GM10266 (cell line): ENCODE measurements around the gene TSPAN33.

Source experiments
- DNase-seq: peaks from one replicate; pipeline ENCODE4 v3.0.0; 2012; ENCODE audit errors: extremely low spot score
- CTCF ChIP-seq: IDR thresholded peaks from 2 replicates; pipeline ENCODE4 v1.5.1; 2012; ENCODE audit warnings: mild to moderate bottlenecking, low read depth; ENCODE audit not compliant: control insufficient read depth, insufficient read depth; ENCODE audit errors: missing control alignments

TSPAN33 gene

GRCh38 chr7:129144095-129144833 is at the start of gene TSPAN33:
Gene TSPAN33, plus strand, starts transcription at chr7:129144707. Its CDS starts 274 bp downstream, at chr7:129144981.
- DNase-seq: peak; percentile 94
- TF ChIP-seq CTCF: no peak

GRCh38 chr7:129095258-129095657 is 49.2 kb upstream of the TSPAN33 start:
- DNase-seq: peak; percentile 27
- no peak for TF ChIP-seq CTCF

- DNase-seq: no peak
- TF ChIP-seq CTCF: no peak
These were observed 46.0 kb upstream of the TSPAN33 start for GRCh38 chr7:129098409-129099084.

- DNase-seq: no peak
- TF ChIP-seq CTCF: no peak
These were observed 43.7 kb upstream of the TSPAN33 start for GRCh38 chr7:129100827-129101166.

- no peak for DNase-seq
- TF ChIP-seq CTCF: no peak
These were observed 42.8 kb upstream of the TSPAN33 start for GRCh38 chr7:129101746-129102145.

- no peak for DNase-seq
- TF ChIP-seq CTCF: no peak
These were observed 40.8 kb upstream of the TSPAN33 start for GRCh38 chr7:129103561-129104324.

- no peak for TF ChIP-seq CTCF
- DNase-seq: no peak
These were observed 35.9 kb upstream of the TSPAN33 start for GRCh38 chr7:129108581-129108980.
